DMS153 treated with DMSO at 0.1 percent for 48 hours (cell line): Measurements from ENCODE around the gene RGS16.

Source experiments
- DNase-seq: peaks from one replicate; lab custom pipeline; 2025; ENCODE audit not compliant: unreplicated experiment; lab: John Stamatoyannopoulos, UW

The RGS16 gene

DNA sequence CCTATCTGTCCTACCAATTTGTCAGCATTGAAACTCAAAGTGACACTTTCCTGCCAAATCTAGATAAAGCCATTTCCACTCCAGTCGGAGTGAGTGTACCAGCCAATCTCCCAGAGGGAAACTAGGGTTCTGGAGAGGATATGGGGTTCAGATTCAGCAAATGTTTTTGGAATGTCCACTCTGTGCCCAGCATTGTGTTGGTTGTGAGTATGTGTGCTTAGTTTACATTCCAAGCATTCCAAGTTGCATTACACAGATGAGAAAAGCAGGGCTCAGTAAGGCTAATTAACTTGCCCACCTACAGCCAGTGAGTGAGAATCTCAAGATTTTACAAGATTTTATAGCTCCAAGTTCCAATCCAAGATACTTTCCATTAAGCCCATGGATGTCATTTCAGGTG, 26.4 kb upstream of the RGS16 start:
- DNase-seq: no peak

- DNase-seq: no peak
These were observed 25.4 kb upstream of the RGS16 start for GRCh38 chr1:182629499-182630096.

GRCh38 chr1:182629080-182629479, 24.9 kb upstream of the RGS16 start:
- no peak for DNase-seq

GRCh38 chr1:182628657-182629056, 24.5 kb upstream of the RGS16 start:
- DNase-seq: no peak

GRCh38 chr1:182627622-182628021, 23.4 kb upstream of the RGS16 start:
- DNase-seq: no peak

GRCh38 chr1:182626527-182626926, 22.3 kb upstream of the RGS16 start:
- DNase-seq: no peak

- DNase-seq: no peak
These were observed 21.7 kb upstream of the RGS16 start for GRCh38 chr1:182625719-182626504.

DNA sequence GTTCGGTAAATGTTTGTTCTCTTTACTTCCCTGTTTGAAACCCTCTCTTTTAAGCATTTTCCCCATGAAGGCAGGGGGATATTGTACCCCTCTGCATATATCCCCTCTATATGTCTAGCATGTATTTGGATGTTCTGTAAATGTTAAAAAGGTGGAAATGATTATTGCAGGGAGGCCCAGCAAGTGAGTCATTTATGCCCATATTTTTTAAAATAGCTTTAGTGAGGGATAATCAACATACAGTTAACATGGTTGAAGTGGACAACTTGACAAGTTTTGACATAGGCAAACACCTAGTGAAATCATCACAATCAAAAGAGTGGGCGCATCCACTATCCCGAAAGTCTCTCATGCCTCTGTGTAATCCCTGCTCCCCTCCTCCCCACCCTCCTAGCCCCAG, 20.8 kb upstream of the RGS16 start:
- DNase-seq: no peak

DNA sequence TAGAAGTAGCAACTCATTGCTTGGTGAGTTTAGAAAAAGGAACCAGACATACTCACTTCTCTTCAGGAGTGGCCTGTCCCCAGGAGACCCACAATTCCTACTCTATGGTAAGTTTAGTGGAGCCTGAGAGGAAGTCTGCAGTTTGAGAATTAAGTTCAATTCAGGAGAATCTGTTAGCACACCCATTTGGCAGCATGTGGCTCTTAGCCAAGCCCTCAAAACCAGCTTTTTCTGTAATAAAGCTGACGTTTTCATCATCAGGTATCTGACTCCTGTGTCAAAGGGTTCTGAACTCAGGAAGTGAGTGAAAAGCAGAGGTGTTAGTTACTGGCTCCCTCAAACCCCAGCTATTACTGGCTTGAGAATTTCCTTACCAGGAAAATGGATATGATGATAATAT, 20.4 kb upstream of the RGS16 start:
- DNase-seq: no peak

- no peak for DNase-seq
These were observed 18.8 kb upstream of the RGS16 start for GRCh38 chr1:182622901-182623528.

DNA sequence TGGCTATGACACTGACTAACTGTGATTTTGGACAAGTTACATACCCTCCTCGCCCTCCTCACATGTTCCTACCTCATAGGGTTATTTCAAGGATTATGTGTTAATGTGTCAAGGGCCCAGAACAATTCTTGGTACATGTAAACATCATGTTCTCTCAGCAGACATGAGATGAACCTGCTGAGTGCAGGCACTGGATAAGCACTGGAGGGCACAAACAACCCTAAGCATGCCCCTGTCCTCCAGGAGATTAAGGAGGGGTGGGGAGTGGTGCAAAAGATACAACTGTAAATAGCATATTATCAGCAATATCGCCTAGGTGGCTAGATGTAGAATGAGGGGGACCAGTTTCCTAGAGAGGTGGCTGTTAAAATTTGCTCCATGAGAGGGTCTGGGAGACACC, 17.7 kb upstream of the RGS16 start:
- no peak for DNase-seq

- no peak for DNase-seq
These were observed 16.9 kb upstream of the RGS16 start for GRCh38 chr1:182620924-182621585.

DNA sequence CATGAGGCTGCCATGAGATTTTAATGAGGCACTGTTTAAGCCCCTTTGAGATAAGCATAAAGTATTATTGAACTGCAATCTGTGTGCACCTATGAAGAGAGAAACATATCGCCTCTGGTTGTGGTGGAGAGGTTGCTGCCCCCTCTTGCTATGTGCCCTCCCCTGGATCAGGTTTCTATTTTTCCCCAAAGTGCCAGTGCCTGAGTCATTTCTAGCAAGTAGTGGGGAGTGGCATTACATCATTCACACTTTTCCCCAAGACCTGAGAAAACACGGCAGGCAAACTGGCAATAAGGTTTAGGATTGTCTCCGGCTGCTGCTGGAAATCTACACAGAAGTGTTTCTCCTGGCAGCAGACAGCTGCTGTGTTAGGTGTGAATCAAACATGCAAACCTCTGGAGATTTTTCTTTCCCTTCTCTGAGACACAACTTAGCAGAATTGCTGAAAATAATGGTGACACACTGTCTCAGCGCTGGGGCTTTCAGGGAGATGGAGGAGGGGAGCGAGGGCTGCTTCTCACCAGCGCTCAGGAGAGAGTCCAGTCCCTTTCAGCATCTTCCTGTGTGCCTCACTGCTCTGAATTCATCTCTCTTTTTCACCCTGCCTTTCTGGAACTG, 13.7 kb upstream of the RGS16 start:
- peak; percentile 57 for DNase-seq

DNA sequence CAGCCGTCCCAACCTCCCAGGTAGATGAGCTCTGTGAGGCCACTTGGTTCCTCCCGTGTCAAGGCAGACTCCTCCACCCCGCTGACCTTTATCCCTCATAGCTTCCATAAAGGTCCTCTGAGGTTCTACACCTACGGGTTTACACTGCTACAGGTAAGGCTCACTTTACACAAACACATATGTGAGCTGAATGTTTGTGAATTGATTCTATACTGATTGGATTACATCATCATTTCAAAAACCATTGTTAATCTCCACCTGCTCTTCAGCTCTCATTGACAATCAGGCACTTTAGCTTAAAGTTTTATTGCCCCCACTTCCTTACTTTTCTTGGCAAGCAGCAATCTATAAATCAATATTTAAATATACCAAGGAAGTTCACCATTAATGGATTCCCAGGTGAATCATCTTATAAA, 12.8 kb upstream of the RGS16 start:
- DNase-seq: peak; percentile 82

GRCh38 chr1:182616130-182617013, 12.2 kb upstream of the RGS16 start:
- DNase-seq: peak; percentile 97

GRCh38 chr1:182615468-182616129, 11.4 kb upstream of the RGS16 start:
- DNase-seq: peak; percentile 89

DNA sequence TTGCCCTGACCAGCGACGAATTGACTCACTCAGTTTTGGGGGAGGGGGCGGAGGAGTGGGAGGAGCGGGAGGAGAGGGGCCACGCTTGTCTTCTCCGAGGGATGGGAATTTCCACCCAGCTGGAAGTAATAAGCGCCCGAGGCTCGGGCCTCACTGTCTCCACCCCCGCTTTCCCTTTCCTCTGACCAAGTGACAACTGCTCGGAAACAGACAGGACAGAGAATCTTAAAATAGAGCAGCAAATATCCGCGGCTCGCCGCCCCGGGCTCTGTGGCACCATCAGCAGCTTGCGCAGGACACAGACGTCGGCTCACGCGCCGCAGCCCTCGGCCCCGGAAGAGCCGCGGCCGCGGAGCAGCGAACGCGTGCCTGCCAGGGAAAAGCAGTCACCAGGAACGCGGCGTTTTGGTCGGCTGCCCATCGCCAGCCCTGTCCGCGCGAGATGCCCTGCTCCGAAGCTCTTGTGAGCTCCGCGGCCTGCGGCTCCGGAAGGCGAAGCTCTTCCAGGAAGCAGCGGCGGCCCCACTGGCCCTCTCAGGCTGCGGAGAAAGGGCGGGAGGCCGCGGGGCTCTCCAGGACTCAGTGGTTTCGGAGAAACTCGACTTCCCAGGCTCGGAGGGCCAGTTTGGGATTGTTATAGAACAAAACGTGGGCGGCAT, 10.7 kb upstream of the RGS16 start:
- DNase-seq: peak; percentile 89

DNA sequence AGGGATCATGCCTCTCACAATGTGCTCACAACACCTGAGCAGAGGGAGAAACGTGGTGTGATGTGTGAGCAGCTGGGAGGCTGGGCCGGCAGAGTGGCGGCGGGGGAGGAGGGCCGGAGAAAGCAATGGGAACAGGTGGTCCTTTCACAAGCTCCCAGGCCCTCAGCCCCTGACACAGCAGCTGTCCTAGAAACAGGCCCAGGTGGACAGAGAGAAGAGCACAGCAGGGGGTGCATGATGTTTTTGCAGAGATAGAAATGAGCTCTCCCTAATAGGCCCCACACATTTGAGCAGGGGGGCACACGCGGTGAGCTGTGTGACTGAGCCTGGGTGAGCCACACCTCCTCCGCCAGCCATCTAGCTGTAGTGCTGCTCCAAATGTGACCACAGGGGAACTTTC, 7.6 kb upstream of the RGS16 start:
- peak; percentile 85 for DNase-seq

DNA sequence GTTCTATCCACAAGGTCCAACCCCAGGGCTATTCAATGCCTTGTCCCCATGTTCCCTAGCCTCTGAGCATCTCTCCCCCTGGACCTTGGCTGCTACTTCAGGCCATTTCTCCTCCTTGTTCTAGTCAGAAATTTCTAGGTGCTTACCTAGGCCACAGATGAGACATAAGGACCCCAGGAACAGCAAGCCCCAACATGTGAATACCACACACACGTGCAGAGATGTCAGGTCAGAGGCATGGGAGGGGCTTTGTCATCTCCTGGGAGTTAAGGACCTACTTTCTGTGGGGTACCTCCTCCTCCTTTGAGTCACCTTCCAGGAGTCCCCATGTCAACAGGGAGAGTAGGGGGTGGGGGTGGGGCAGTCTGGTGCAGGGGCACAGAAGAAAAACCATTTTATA, 7.1 kb upstream of the RGS16 start:
- no peak for DNase-seq
